CD4-positive, alpha-beta T cell treated with Interleukin-6 at 100 ng/mL for 8 hours (primary cell): ENCODE measurements around the gene CLEC16A.

Source experiments
- DNase-seq: peaks from one replicate; pipeline ENCODE4 v3.0.0-alpha.2; 2020; ENCODE audit warnings: mixed read lengths, low spot score

Gene CLEC16A

GRCh38 chr16:11060842-11061241 lies 116.5 kb downstream of the CLEC16A start:
- DNase-seq: no peak

GRCh38 chr16:11061629-11062270 lies 117.4 kb downstream of the CLEC16A start:
- no peak for DNase-seq

- no peak for DNase-seq
Observed at GRCh38 chr16:11063448-11064201, 119.3 kb downstream of the CLEC16A start.

GRCh38 chr16:11064202-11064540 lies 119.8 kb downstream of the CLEC16A start:
- no peak for DNase-seq

GRCh38 chr16:11064851-11065250 lies 120.5 kb downstream of the CLEC16A start:
- DNase-seq: no peak

GRCh38 chr16:11066261-11066870 lies 122.0 kb downstream of the CLEC16A start:
- DNase-seq: no peak

- no peak for DNase-seq
Observed at GRCh38 chr16:11067266-11067665, 122.9 kb downstream of the CLEC16A start.

GRCh38 chr16:11067697-11068141 lies 123.4 kb downstream of the CLEC16A start:
- DNase-seq: no peak

GRCh38 chr16:11071829-11072228 lies 127.5 kb downstream of the CLEC16A start:
- DNase-seq: no peak

- no peak for DNase-seq
Observed at GRCh38 chr16:11072420-11073153, 128.2 kb downstream of the CLEC16A start.

GRCh38 chr16:11073407-11073999 lies 129.1 kb downstream of the CLEC16A start:
- no peak for DNase-seq

GRCh38 chr16:11074131-11074530 lies 129.8 kb downstream of the CLEC16A start:
- DNase-seq: no peak

- DNase-seq: no peak
Observed at GRCh38 chr16:11075163-11075562, 130.8 kb downstream of the CLEC16A start.

- DNase-seq: no peak
Observed at GRCh38 chr16:11076259-11077018, 132.1 kb downstream of the CLEC16A start.

- DNase-seq: no peak
Observed at GRCh38 chr16:11078812-11079459, 134.6 kb downstream of the CLEC16A start.

- no peak for DNase-seq
Observed at GRCh38 chr16:11079652-11080187, 135.4 kb downstream of the CLEC16A start.

GRCh38 chr16:11080327-11080967 lies 136.1 kb downstream of the CLEC16A start:
- DNase-seq: no peak

- DNase-seq: no peak
Observed at GRCh38 chr16:11080999-11081630, 136.8 kb downstream of the CLEC16A start.

GRCh38 chr16:11082108-11082859 lies 137.9 kb downstream of the CLEC16A start:
- DNase-seq: no peak
